Measurements from ENCODE around the gene TMEM201. TPM values are rescaled to one million over a fixed set of nuclear protein-coding genes. Genes with fewer than 3 reads are reported as not detected.

The TMEM201 gene
- total and polyA plus RNA-seq, 9 of the 15 experiments (the other 6 are each of a cell fraction or from before 2014, with no cell fraction given), result 0.42 to 51.3 (median 7.4) TPM

DNA sequence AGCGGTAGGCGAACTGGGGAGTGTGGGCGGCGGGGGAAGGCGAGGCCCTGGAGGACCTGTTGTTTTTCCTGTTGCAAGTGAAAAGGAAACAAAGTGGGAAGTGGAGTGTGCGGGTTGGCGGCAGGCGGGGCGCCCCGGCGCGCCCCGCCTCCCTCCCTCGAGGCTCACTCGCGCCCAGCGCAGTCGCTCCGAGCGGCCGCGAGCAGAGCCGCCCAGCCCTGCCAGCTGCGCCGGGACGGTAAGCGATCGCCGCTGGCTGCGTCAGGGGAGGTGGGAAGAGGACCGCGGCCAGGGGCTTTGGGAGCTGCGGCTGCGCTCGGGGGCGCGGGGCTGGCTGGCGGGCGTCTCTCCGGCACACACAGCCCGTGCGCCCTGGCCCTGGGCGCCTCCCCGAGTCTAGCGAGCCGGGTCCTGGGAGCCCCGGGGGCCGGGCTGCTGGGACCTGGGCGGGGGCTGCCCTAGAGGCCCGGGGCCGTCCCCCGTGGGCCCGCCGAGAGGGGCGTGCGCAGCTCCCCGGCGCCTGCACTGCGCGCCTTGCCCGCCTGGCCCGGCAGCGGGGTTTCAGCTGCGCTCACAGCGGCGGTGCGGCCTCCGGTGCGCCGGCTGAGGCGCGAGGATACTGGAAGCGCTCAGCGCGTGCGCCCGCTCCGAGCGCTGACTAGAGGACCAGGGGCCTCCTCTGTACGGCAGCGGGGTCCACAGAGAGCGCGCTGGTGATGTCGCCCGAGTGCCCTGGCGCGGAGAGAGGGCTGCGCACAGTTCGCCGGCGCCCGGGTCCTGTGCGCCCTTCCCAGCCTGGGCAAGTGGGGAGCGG is 63.1 kb downstream of the TMEM201 start, which contains the start of gene PIK3CD (continued):
- TF ChIP-seq, protein P1, sequence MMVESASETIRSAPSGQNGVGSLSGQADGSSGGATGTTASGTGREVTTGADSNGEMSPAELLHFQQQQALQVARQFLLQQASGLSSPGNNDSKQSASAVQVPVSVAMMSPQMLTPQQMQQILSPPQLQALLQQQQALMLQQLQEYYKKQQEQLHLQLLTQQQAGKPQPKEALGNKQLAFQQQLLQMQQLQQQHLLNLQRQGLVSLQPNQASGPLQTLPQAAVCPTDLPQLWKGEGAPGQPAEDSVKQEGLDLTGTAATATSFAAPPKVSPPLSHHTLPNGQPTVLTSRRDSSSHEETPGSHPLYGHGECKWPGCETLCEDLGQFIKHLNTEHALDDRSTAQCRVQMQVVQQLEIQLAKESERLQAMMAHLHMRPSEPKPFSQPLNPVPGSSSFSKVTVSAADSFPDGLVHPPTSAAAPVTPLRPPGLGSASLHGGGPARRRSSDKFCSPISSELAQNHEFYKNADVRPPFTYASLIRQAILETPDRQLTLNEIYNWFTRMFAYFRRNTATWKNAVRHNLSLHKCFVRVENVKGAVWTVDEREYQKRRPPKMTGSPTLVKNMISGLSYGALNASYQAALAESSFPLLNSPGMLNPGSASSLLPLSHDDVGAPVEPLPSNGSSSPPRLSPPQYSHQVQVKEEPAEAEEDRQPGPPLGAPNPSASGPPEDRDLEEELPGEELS (CRISPR knock-in tag; IDR thresholded peaks at IDR 0.05; ENCODE audit: borderline replicate concordance), result peak; percentile 53; the same call in 1 of the 2 replicates
- no peak for TF ChIP-seq C11orf30 (IDR thresholded peaks at IDR 0.05; ENCODE audit: low read depth)
- no peak for TF ChIP-seq ZNF830 (CRISPR knock-in tag; IDR thresholded peaks at IDR 0.05)
- no peak for TF ChIP-seq ID3 (CRISPR knock-in tag; IDR thresholded peaks at IDR 0.05)
- TF ChIP-seq ID3 (tag; IDR thresholded peaks at IDR 0.05), result no peak
- TF ChIP-seq ZNF134 (CRISPR knock-in tag; conservative IDR thresholded peaks at IDR 0.05), result no peak
- TF ChIP-seq MXD1 (CRISPR knock-in tag; IDR thresholded peaks at IDR 0.05; ENCODE audit: borderline replicate concordance, poor library complexity, severe bottlenecking), result no peak
- no peak for TF ChIP-seq CEBPG (CRISPR knock-in tag; IDR thresholded peaks at IDR 0.05)
- TF ChIP-seq CEBPG (tag; conservative IDR thresholded peaks at IDR 0.05 in 1 of 2, IDR thresholded peaks at IDR 0.05 in 1 of 2), result no peak
- no peak for TF ChIP-seq ETV5 (CRISPR knock-in tag; IDR thresholded peaks at IDR 0.05; ENCODE audit: low read depth)
- no peak for TF ChIP-seq RFX7 (CRISPR knock-in tag; IDR thresholded peaks at IDR 0.05)
- no peak for TF ChIP-seq PTTG1 (tag; IDR thresholded peaks at IDR 0.05; ENCODE audit: low read depth)
- no peak for TF ChIP-seq GABPA (tag; conservative IDR thresholded peaks at IDR 0.05; ENCODE audit: low read depth)
- no peak for TF ChIP-seq ZNF175 (CRISPR knock-in tag; IDR thresholded peaks at IDR 0.05; ENCODE audit: low read depth)
- TF ChIP-seq, protein P2, sequence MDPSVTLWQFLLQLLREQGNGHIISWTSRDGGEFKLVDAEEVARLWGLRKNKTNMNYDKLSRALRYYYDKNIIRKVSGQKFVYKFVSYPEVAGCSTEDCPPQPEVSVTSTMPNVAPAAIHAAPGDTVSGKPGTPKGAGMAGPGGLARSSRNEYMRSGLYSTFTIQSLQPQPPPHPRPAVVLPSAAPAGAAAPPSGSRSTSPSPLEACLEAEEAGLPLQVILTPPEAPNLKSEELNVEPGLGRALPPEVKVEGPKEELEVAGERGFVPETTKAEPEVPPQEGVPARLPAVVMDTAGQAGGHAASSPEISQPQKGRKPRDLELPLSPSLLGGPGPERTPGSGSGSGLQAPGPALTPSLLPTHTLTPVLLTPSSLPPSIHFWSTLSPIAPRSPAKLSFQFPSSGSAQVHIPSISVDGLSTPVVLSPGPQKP (CRISPR knock-in tag; IDR thresholded peaks at IDR 0.05), result no peak
- TF ChIP-seq DDX20 (tag; IDR thresholded peaks at IDR 0.05; ENCODE audit: low read depth), result no peak
- peak; percentile 60; the same call in 1 of the 2 replicates for TF ChIP-seq PHF8 (IDR thresholded peaks at IDR 0.05; ENCODE audit: borderline replicate concordance, low read length)
- TF ChIP-seq, protein P3, sequence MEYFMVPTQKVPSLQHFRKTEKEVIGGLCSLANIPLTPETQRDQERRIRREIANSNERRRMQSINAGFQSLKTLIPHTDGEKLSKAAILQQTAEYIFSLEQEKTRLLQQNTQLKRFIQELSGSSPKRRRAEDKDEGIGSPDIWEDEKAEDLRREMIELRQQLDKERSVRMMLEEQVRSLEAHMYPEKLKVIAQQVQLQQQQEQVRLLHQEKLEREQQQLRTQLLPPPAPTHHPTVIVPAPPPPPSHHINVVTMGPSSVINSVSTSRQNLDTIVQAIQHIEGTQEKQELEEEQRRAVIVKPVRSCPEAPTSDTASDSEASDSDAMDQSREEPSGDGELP (CRISPR knock-in tag; IDR thresholded peaks at IDR 0.05; ENCODE audit: borderline replicate concordance), result peak; percentile 47; the same call in 1 of the 2 replicates
- TF ChIP-seq HMGN3 (IDR thresholded peaks at IDR 0.05; ENCODE audit: borderline replicate concordance, extremely low read depth, insufficient read length, low read depth, low read length), result peak; percentile 15
- TF ChIP-seq XRCC5 (IDR thresholded peaks at IDR 0.05; ENCODE audit: low read depth, low read length), result no peak

Measured in K562 (cell line).